ES-I3 (cell line): ENCODE results near the gene KCNQ1.

Source experiments
- H3K36me3 ChIP-seq: 2 replicates; pipeline ENCODE4 v1.6.1; 2013; ENCODE audit warnings: mild to moderate bottlenecking, low read length, control low read depth, moderate library complexity; ENCODE audit not compliant: insufficient read depth
- H3K4me1 ChIP-seq: 2 replicates; pipeline ENCODE4 v1.6.1; 2013; ENCODE audit warnings: mild to moderate bottlenecking, control low read depth, low read length; ENCODE audit not compliant: insufficient read depth
- H3K9ac ChIP-seq: 2 replicates; pipeline ENCODE4 v1.6.1; 2013; ENCODE audit warnings: low read depth, mild to moderate bottlenecking, low read length, moderate library complexity
- H3K9me3 ChIP-seq: 2 replicates; pipeline ENCODE4 v1.6.1; 2013; ENCODE audit warnings: mild to moderate bottlenecking, low read length, moderate library complexity; ENCODE audit not compliant: control insufficient read depth, insufficient read depth

The KCNQ1 gene

DNA sequence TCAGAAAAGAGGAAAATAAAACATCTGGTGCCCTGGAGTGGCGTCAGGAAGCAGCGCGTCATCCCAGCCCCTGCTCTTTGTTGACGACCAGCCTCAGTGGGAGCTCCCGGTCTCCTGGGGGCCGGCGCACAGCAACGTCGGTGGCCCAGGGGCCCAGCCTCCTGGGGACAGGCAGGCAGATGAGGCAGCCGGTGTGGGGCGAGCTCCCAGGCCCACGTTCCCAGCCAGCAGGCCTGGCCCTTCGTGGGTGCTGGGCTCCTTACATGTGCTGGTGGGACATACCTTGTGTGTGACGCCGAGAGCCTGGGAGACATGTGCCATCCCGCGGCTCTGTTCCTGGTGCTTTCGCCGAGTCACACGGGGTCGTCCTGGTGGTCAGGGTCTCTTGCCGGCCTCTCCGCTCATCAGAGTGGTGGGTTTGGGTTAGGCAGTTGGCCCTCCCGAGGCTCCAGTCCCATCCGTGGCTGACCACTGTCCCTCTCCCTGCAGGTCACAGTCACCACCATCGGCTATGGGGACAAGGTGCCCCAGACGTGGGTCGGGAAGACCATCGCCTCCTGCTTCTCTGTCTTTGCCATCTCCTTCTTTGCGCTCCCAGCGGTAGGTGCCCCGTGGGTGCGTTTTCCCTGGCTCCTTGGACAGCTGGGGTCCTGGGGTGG, 138.3 kb downstream of the KCNQ1 start:
- Histone ChIP-seq H3K9me3 (no peaks in the 10 kb centered on the region), H3K36me3 (no peaks in the 10 kb centered on the region), H3K9ac (no peak overlapping the region), H3K4me1 (peaks cover 6% of the 10 kb centered on the region; the same call in 1 of the 2 replicates)

DNA sequence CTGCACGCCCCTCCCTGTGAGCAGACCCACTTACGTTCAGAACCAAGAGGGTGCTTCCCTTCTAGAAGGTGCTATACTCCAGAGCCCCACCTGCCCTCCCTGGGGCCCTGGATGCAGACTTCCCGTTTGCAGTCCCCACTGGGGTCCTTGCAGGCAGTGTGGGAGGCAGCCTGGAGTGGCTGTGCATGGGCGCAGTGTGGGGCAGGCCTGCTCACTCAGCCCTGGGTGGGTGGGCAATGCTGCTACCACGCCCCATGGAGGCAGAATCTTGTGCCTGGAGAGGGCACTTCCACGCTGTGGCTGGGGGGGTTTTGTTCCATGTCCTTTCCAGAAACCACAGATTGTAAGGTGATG, 138.8 kb downstream of the KCNQ1 start:
- H3K4me1 ChIP-seq, result peaks cover 6% of the 10 kb centered on the region; the same call in 1 of the 2 replicates
- H3K36me3 ChIP-seq, result no peaks in the 10 kb centered on the region
- H3K9ac ChIP-seq, result no peak overlapping the region
- no peaks in the 10 kb centered on the region for H3K9me3 ChIP-seq

GRCh38 chr11:2584434-2584811, 139.6 kb downstream of the KCNQ1 start:
- Histone ChIP-seq H3K9me3 (no peaks in the 10 kb centered on the region), H3K9ac (no peak overlapping the region), H3K36me3 (no peaks in the 10 kb centered on the region), H3K4me1 (peaks cover 6% of the 10 kb centered on the region; the same call in 1 of the 2 replicates)

DNA sequence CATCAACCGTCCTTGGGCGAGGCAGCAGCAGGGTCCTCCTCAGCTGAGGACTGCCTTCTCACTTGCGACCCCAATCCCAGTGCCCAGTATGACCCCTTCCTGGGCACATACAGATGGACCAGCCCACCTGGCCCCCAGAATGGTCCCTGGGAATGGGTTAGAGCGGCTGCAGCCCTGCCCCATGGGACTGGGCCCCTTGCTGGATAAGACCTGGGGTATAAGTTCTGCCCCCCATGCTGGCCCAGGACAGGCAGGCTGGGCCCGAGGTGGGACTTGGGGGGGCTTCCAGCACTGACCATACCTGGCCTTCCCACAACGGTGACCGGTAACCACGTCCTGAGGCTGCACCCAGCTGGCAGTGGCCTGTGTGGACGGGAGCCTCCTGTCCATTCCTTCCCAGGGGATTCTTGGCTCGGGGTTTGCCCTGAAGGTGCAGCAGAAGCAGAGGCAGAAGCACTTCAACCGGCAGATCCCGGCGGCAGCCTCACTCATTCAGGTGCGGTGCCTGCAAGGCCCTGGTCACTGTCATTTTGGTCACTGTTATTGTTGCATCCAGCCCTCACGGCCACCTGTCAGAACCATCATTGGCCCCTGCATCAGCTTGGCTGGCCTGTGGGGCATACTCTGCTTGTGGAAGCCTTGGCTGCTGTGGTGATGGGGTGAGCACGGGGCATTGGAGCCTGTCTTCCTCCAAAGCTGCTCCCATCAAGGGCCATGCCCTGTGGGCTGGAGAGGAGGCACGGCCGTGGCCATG, 140.2 kb downstream of the KCNQ1 start:
- H3K36me3 ChIP-seq, result no peaks in the 10 kb centered on the region
- H3K4me1 ChIP-seq, result peaks cover 6% of the 10 kb centered on the region; the same call in 1 of the 2 replicates
- no peaks in the 10 kb centered on the region for H3K9me3 ChIP-seq
- H3K9ac ChIP-seq, result no peak overlapping the region

DNA sequence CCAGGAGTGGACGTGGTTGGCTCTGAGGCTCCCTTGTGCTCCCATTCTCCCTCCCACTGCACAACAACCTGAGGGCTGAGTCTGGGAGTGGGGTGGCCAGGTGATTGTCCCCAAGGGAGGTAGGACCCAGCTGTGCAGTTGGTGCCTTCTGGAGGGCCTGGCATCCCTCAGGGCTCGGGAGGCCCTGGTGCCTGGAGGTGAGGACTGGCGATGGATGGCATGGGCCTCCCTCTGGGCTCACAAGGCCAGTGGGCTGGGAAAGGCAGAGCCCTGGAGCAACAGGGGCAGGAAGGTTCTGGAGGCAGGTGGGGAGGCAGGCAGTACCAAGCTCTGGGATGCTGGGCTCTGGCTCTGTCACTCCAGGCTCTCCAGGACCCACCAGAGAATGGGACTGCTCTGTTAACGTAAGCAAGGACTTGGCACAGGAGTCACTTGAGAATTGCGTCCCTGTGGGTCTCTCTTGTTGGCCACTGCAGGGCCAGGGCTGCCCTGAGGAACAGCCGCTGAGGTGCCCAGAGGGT, 140.8 kb downstream of the KCNQ1 start:
- Histone ChIP-seq H3K4me1 (peaks cover 6% of the 10 kb centered on the region; the same call in 1 of the 2 replicates), H3K9ac (no peak overlapping the region)

DNA sequence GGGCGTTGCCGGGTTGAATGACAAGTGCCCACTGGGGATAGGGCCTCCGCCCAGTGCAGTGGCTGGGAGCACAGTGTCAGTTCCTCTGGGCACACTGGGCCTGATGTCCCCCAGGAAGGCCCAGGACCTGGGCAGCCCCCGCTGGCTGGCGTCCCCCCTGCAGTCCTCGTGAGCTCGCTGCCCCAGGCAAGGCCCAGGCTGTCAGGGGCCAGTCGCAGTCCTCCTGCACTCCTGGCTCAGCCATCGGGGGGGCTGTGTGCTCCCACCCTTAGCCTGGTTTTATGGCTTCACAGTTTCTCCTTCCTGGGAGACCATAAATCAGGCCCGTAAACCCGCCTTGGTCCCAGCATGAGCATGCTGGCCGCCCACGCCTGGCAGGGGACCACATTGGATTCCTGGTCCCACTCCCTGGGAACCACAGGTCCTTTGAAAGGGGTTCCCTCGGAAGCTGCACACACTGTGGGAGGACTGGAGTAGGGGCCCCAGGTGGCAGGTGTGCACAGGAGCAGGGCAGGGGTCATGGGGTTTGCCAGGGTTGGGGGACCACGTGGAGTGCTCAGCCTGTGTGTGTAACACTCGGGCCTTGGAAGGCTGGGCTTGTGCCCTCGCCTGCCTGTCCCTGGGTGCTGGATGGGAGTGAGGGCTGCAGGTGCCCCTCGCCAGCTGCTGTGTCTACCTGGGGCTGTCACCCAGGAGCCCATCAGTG, 141.4 kb downstream of the KCNQ1 start:
- Histone ChIP-seq H3K36me3 (no peaks in the 10 kb centered on the region), H3K4me1 (peaks cover 6% of the 10 kb centered on the region; the same call in 1 of the 2 replicates), H3K9me3 (no peaks in the 10 kb centered on the region), H3K9ac (no peak overlapping the region)

More for the DNA sequence above, 140.8 kb downstream of the KCNQ1 start:
- Histone ChIP-seq H3K36me3 (no peaks in the 10 kb centered on the region), H3K9me3 (no peaks in the 10 kb centered on the region)

DNA sequence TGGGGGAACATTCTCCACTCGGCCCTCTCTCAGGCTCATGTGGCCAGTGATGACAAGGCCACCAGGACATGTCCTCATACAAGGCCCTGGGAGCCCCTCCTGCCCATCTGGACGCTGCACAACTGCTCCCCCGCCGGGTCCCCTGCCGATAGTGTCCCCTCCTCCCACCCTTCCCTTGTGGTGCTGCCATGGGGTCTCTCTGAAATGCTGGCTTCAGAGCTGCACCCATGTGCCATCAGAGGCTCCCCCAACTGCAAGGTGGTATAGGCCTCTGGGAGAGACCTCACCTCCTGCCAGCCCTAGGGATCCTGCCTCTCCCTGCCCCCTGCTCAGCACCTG, 142.0 kb downstream of the KCNQ1 start:
- Histone ChIP-seq H3K9ac (no peak overlapping the region), H3K36me3 (no peaks in the 10 kb centered on the region), H3K4me1 (peaks cover 6% of the 10 kb centered on the region; the same call in 1 of the 2 replicates)

GRCh38 chr11:2587132-2587930, 142.5 kb downstream of the KCNQ1 start:
- no peak overlapping the region for H3K9ac ChIP-seq
- no peaks in the 10 kb centered on the region for H3K36me3 ChIP-seq
- peaks cover 4% of the 10 kb centered on the region; the same call in 1 of the 2 replicates for H3K4me1 ChIP-seq
- H3K9me3 ChIP-seq, result no peaks in the 10 kb centered on the region

More for the DNA sequence above, 142.0 kb downstream of the KCNQ1 start:
- no peaks in the 10 kb centered on the region for H3K9me3 ChIP-seq

DNA sequence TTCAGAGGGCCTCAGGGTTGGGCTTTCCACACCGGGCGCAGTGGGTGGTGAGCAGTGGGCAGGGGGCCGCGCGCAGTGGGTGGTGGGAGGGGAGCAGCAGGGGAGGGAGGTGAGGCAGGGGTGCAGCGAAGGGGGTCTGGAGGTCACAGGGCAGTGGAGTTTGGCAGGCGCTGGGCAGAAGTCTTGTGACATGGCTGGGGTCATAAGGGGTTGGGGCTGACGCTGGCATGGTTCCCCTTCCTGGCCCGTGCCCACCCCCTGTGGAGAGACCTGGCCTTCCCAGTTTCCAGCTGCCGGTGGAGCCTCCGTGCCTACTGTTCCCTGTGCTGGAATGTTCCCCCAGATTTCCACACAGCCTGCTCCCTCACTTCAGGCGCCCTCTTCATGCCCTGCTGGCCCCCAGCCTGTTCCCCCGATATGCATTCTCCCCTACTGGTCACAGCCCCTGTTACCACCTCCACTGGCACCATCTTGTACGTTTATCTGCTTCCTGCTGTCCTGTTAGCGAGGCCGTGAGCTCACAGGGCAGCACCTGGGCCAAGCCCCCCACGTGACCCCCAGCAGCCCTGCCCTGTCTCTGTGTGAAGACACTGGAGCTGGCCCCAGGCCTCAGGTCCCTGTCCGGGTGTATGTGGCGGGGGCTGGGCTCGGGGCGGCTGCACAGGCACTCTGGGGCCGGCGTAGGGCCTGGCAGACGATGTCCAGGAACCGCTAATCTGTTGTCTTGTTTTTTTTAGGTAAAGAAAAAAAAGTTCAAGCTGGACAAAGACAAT, 143.4 kb downstream of the KCNQ1 start:
- H3K9me3 ChIP-seq, result no peaks in the 10 kb centered on the region
- no peaks in the 10 kb centered on the region for H3K4me1 ChIP-seq
- no peaks in the 10 kb centered on the region for H3K36me3 ChIP-seq
- no peak overlapping the region for H3K9ac ChIP-seq

- H3K9ac ChIP-seq, result no peak overlapping the region
- H3K4me1 ChIP-seq, result no peaks in the 10 kb centered on the region
- no peaks in the 10 kb centered on the region for H3K9me3 ChIP-seq
- no peaks in the 10 kb centered on the region for H3K36me3 ChIP-seq
These were observed 144.2 kb downstream of the KCNQ1 start for GRCh38 chr11:2588809-2589537.

DNA sequence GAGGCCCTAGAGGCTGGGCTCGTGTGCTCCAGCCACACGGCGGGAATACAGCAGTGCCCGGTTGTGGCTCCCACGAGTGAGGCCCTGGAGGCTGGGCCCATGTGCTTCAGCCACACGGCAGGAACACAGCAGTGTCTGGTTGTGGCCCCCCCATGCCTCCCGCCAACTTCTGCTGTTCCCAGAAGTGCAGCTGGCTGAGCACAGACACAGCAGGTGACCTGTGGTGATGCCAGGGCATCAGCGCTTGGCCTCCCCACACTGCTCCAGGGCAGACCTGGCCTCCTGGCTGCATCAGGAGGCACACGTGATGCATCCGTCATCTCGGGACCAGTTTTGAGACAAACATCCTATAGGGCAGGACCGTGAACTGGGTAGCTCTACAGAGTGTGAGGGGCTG, 144.7 kb downstream of the KCNQ1 start:
- no peak overlapping the region for H3K9ac ChIP-seq
- no peaks in the 10 kb centered on the region for H3K36me3 ChIP-seq
- H3K4me1 ChIP-seq, result no peaks in the 10 kb centered on the region
- H3K9me3 ChIP-seq, result no peaks in the 10 kb centered on the region; the same call in 1 of the 2 replicates

GRCh38 chr11:2590131-2590964, 145.5 kb downstream of the KCNQ1 start:
- Histone ChIP-seq H3K9me3 (no peaks in the 10 kb centered on the region; the same call in 1 of the 2 replicates), H3K9ac (no peak overlapping the region), H3K4me1 (no peaks in the 10 kb centered on the region), H3K36me3 (no peaks in the 10 kb centered on the region)
